ENCODE data around the gene AARS2. TPM values are rescaled to one million over a fixed set of nuclear protein-coding genes. Genes with fewer than 3 reads are reported as not detected.
"Not testable (repeated sequence)": the region's sequence is repeated elsewhere in the genome, so short reads cannot be mapped to it uniquely, and the experiment has no call there.

AARS2 gene
- total RNA-seq, 2 donors from 2014 or later = 12.3 to 15.2 TPM

DNA sequence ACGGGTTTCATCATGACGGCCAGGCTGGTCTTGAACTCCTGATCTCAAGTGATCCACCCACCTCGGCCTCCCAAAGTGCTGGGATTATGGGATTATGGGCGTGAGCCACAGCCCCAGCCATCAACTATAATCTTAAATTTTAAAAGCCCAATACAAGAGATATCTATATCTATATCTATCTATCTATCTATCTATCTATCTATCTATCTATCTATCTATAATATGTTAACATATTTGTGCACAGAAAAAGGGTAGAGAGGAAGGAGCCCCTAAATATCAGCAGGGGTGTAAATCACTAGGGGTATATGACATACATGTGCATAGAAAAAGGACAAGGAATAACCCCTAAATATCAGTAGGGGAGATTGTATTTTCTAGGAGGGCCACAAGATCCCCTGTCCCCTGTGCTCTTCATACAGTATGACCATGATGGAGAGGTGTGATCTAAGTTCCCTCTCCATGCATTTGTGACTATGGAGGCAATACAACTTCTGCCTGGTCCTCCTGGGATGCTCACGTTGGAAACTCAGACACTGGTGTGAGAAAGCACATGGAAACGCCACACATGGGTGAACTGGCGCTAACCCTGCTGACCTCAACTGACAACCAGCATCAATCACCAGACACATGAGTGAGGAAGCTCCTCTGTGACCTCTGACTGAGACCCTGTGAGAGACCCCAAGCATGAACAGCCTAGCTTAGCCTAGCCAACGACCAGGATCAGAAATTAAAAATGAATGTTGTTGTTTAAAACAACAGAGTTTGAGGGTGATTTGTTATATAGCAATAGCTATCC, 28.1 kb upstream of the AARS2 start:
- Mint-ChIP-seq H3K27ac (no peak overlapping the region), H3K36me3 (ENCODE audit: insufficient read depth in 2 of 2) (no peaks in the 10 kb centered on the region), H3K9me3 (no peaks in the 10 kb centered on the region), H3K27me3 (ENCODE audit: low read depth) (peaks cover 56% of the 10 kb centered on the region), H3K4me1 (ENCODE audit: low read depth) (peaks cover 5% of the 10 kb centered on the region), H3K4me3 (no peak overlapping the region)
- DNase-seq (no peak), ATAC-seq (replicated peaks in 1 of 2) (no peak)

DNA sequence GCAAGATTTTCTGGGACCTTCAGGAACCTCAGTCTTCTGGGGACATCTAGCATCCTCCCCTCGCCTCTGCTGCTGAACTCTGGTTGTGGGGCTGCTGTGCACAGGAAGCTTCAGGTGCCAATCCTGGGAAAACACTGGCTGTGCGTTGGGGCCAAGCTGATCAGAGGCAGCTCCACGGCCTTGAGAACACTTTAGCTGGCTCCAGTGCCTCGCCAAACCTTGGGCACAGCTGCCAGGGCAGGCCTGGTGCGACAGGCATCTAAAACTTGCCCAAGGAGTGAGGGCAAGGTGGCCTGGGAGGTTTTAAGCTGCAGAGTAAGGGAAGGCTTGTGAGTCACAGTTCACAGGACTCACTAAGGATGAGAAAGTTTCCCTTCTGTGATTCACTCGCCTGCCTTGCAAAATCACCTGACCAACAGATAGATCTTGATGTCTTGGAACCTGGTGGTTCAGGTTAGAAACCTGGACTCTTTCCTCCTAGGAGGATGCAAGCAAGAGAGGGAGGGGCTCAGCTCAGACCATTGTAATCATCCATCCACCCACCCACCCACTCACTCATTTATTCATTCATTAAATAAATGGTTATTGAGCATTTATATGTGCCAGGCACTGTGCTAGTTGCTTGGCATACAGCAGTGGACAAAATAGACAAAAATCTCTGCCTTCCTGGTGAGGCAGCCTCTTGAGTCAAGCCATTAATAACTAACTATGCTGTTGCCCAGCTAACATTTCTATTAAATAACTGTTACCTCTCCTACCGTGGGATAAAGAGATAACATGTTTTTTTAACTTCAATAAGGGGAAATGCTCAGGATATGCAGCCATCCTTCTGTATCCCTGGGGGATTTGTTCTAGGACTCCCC, 26.8 kb upstream of the AARS2 start:
- H3K9me3 Mint-ChIP-seq = no peaks in the 10 kb centered on the region
- ATAC-seq (replicated peaks in 1 of 2) = peak; percentile 86 to 87
- H3K4me1 Mint-ChIP-seq (ENCODE audit: low read depth) = peaks cover 5% of the 10 kb centered on the region
- no peak overlapping the region for H3K27ac Mint-ChIP-seq
- DNase-seq = peak; percentile 18 to 34
- peaks cover 53% of the 10 kb centered on the region for H3K27me3 Mint-ChIP-seq (ENCODE audit: low read depth)
- no peak overlapping the region for H3K4me3 Mint-ChIP-seq
- H3K36me3 Mint-ChIP-seq (ENCODE audit: insufficient read depth in 2 of 2) = no peaks in the 10 kb centered on the region

DNA sequence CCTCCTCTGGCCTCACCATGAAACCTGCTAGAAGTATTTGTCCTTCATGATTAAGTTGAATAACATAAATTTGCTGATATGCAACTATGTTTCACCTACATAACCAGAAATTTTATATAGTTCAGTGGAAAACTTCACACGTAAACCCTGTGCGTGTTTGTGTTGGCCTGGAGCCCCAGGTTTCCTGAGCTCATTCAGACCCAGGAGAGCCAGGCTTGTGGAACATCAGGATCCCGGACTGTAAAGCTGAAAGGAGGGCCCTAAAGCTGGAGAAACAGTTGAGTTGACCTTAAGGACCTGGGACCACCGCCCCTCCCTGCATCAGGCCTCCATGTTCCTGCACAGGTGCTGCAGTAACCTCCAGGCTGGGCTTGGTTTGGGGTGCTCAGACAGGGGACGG, 26.2 kb upstream of the AARS2 start:
- Mint-ChIP-seq H3K9me3 (no peaks in the 10 kb centered on the region), H3K36me3 (ENCODE audit: insufficient read depth in 2 of 2) (no peaks in the 10 kb centered on the region), H3K4me1 (ENCODE audit: low read depth) (peaks cover 5% of the 10 kb centered on the region), H3K4me3 (no peak overlapping the region), H3K27ac (no peak overlapping the region), H3K27me3 (ENCODE audit: low read depth) (peaks cover 46% of the 10 kb centered on the region)
- ATAC-seq (replicated peaks in 1 of 2) (no peak), DNase-seq (no peak)

DNA sequence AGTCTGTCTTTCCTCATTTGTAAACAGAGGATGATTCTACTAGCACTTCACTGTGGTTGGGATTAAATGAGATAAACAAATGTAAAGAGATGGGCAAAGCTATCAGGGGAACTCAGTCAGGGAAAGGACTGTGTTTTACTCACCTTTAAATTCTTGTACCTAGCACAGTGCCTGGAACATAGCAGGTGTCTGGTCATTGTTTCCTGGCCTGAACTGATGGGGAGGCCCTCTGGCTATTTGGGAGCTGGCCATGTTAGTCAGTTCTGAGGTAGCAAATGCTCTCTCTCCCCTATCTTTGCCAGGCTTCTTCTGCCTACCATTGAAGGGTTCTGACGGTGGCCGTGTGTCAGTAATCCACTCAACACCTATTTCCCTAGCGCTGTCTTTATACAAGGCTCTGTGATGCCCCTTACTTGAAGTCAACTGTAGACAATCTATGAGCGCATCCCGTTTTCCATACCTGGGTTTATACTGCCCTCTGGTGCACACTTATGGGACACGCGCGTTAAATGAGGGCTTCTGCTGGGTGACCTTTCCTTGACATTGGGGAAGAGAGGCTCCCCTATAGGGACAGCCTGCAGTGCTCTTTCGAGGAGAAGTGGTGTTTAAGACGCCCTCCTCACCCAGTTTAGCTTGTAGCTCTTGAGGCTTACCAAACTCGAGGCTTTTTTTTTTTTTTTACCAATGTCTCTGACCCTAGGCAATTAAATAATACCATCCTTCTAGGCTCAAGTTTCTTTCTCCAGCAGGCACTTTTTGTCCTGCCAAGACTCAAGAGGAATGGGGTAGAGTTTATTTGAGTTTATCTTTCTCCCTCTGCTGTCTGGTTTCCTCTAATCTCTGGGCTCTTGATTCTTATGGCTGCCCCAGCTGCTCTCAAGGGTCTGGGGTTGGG, 25.3 kb upstream of the AARS2 start:
- Mint-ChIP-seq H3K27ac (no peak overlapping the region), H3K4me3 (no peak overlapping the region), H3K9me3 (no peaks in the 10 kb centered on the region), H3K27me3 (ENCODE audit: low read depth) (peaks cover 38% of the 10 kb centered on the region), H3K4me1 (ENCODE audit: low read depth) (peaks cover 5% of the 10 kb centered on the region), H3K36me3 (ENCODE audit: insufficient read depth in 2 of 2) (no peaks in the 10 kb centered on the region)
- DNase-seq = peak; percentile 70 to 71
- ATAC-seq (replicated peaks in 1 of 2) = peak; percentile 79 to 84

DNA sequence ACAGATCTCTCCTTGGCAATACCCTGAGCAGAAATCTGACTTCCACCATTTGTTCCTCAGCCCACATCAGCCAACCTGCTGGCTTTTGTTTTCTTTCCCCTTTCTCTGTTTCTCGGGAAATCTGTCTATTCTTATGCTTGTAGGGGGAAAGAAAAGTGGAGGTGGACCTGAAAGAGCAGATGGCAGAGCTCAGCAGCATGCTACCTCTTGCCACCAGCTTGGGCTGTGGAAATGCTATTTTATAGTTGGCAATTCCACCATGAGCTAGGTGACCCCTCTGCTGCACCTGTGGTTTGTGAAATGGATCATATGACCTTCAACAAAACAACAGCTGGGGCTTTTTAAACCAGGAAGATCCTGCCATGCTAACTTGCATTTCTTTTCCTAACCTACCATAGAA, 22.5 kb upstream of the AARS2 start:
- DNase-seq (no peak), ATAC-seq (replicated peaks in 1 of 2) (no peak)
- Mint-ChIP-seq H3K27me3 (ENCODE audit: low read depth) (peaks cover 23% of the 10 kb centered on the region), H3K4me3 (no peak overlapping the region), H3K9me3 (no peaks in the 10 kb centered on the region), H3K36me3 (ENCODE audit: insufficient read depth in 2 of 2) (no peaks in the 10 kb centered on the region), H3K27ac (no peak overlapping the region), H3K4me1 (ENCODE audit: low read depth) (peaks cover 5% of the 10 kb centered on the region)

DNA sequence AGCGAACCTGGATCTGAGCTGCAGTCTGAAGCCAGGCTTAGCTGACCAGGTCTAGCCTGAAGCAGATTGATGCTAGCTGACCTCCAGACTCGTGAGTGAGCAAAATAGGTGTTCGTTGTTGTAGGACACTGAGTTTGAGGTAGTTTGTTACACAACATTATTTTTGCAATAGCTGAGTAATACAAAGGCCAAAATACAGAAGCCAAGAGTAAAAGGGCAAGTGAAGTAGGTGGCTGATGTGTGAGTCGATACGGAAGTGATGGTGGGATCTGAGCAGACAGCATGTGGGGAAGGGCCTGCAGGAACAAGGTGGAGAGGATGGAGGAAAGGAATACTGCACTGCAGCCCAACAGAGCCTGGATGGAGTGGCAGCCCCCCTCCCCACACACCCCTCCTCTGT, 20.8 kb upstream of the AARS2 start:
- no peaks in the 10 kb centered on the region for H3K9me3 Mint-ChIP-seq
- ATAC-seq (replicated peaks in 1 of 2) (no peak), DNase-seq (no peak)
- no peaks in the 10 kb centered on the region for H3K4me1 Mint-ChIP-seq (ENCODE audit: low read depth)
- H3K4me3 Mint-ChIP-seq = no peak overlapping the region
- no peaks in the 10 kb centered on the region for H3K36me3 Mint-ChIP-seq (ENCODE audit: insufficient read depth in 2 of 2)
- H3K27me3 Mint-ChIP-seq (ENCODE audit: low read depth) = peaks cover 40% of the 10 kb centered on the region
- H3K27ac Mint-ChIP-seq = no peak overlapping the region

DNA sequence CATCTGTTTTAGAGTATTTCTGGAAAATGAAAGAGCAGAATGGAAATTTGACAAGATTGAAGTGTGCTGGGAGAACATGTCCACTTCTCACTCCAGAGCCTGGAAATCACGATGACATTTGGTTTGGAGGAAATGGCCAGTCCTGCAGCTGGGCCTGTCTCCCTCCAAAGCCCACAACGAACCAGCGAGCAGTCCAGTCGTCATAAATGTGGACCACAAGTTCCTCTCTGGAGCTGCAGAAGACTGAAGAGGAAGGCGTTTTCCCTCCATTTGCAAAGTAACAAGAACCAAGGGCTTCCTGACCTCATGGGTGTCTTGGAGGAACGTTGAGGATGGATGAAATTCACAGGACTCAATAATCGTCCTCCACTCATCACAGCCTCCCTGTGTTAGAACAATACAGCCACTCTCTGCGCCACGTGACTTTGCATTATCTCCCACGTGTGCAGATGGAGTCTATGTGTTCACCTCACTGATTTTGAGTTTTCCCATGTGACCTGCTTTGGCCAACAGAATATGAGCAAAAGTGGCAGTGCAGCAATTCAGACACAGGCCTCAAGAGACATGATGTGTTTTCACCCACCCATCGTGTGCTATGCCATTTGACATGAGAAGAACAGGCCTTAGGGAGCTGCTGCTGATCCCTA, 20.2 kb upstream of the AARS2 start:
- H3K27me3 Mint-ChIP-seq (ENCODE audit: low read depth) = peaks cover 45% of the 10 kb centered on the region
- no peaks in the 10 kb centered on the region for H3K9me3 Mint-ChIP-seq
- no peak for DNase-seq
- no peaks in the 10 kb centered on the region for H3K4me1 Mint-ChIP-seq (ENCODE audit: low read depth)
- ATAC-seq (replicated peaks in 1 of 2) = no peak
- H3K27ac Mint-ChIP-seq = no peak overlapping the region
- H3K36me3 Mint-ChIP-seq (ENCODE audit: insufficient read depth in 2 of 2) = no peaks in the 10 kb centered on the region
- H3K4me3 Mint-ChIP-seq = no peak overlapping the region

DNA sequence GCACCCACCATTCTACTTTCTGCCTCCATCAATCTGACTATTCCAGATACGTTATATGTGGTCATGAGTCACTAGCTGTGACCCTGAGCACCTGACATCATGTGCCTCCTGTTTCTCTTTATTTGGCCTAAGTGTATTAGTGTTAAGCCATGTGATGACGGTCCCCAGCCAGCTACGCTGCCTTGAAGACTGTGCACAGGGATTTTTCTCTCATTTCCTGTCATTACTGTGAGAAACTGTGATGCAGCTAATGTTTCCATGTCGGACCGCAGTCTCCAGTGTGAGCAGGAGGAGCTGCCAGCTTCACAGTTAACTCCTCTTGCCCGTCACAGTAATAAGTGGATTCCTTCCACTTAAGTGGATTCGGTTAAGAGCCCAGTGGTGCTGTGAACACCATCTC, 19.4 kb upstream of the AARS2 start:
- Mint-ChIP-seq H3K27me3 (ENCODE audit: low read depth) (peaks cover 50% of the 10 kb centered on the region), H3K27ac (no peak overlapping the region), H3K9me3 (no peaks in the 10 kb centered on the region), H3K4me3 (no peak overlapping the region), H3K4me1 (ENCODE audit: low read depth) (no peaks in the 10 kb centered on the region), H3K36me3 (ENCODE audit: insufficient read depth in 2 of 2) (no peaks in the 10 kb centered on the region)
- DNase-seq (no peak), ATAC-seq (replicated peaks in 1 of 2) (no peak)

DNA sequence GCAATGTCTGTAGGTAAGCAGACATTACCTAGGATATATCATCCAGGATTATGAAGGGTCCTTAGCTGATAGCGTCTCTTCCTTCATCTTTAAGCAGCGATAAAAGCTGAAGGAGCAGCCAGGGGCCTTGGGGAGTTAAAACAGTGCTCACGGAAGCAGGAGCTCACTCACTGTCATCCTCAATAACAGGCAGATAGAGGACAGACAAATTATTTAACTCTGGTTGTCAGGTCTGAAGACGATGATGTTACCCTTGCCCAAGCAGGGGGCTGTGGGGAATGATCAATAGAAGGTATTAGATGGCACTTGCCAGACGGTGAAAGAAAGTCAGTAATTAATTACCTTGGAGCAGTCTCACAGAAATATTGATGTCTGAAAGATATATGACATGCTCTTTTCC, 16.7 kb upstream of the AARS2 start:
- Mint-ChIP-seq H3K36me3 (ENCODE audit: insufficient read depth in 2 of 2) (no peaks in the 10 kb centered on the region), H3K4me3 (no peak overlapping the region), H3K9me3 (no peaks in the 10 kb centered on the region), H3K27ac (no peak overlapping the region), H3K4me1 (ENCODE audit: low read depth) (no peaks in the 10 kb centered on the region), H3K27me3 (ENCODE audit: low read depth) (peaks cover 38% of the 10 kb centered on the region)
- ATAC-seq (replicated peaks in 1 of 2) = no peak
- DNase-seq = no peak

DNA sequence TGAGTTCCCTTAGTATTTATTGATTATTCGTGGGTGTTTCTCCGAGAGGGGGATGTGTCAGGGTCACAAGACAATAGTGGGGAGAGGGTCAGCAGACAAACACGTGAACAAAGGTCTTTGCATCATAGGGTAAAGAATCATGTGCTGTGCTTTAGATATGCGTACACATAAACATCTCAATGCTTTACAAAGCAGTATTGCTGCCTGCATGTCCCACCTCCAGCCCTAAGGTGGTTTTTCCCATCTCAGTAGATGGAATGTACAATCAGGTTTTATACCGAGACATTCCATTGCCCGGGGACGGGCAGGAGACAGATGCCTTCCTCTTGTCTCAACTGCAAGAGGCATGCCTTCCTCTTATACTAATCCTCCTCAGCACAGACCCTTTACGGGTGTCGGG, 15.1 kb upstream of the AARS2 start:
- not testable (repeated sequence) for H3K4me3 Mint-ChIP-seq; H3K27ac Mint-ChIP-seq; H3K36me3 Mint-ChIP-seq (ENCODE audit: insufficient read depth in 2 of 2); ATAC-seq (replicated peaks in 1 of 2); H3K4me1 Mint-ChIP-seq (ENCODE audit: low read depth); DNase-seq; H3K9me3 Mint-ChIP-seq
- peaks cover 38% of the 10 kb centered on the region for H3K27me3 Mint-ChIP-seq (ENCODE audit: low read depth)

DNA sequence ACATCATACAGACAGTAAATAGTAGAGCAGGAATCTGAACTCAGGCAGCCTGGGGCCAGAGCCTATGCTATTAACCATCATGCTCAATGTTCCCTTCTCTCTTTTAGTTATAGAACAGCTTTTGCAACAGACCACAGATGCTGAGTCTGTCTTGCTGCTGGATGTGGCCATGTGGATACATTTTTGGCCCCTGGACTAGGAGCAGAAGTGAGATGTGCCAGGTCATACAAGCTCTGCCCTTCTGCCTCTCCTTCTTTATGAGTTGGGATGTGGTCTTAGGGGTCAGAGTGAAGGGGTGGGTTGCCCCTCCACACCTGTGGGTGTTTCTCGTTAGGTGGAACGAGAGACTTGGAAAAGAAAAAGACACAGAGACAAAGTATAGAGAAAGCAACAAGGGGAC, 14.6 kb upstream of the AARS2 start:
- Mint-ChIP-seq H3K27ac (no peak overlapping the region), H3K4me1 (ENCODE audit: low read depth) (no peaks in the 10 kb centered on the region), H3K36me3 (ENCODE audit: insufficient read depth in 2 of 2) (no peaks in the 10 kb centered on the region), H3K4me3 (no peak overlapping the region), H3K9me3 (no peaks in the 10 kb centered on the region), H3K27me3 (ENCODE audit: low read depth) (peaks cover 37% of the 10 kb centered on the region)
- ATAC-seq (replicated peaks in 1 of 2) = no peak
- no peak for DNase-seq

DNA sequence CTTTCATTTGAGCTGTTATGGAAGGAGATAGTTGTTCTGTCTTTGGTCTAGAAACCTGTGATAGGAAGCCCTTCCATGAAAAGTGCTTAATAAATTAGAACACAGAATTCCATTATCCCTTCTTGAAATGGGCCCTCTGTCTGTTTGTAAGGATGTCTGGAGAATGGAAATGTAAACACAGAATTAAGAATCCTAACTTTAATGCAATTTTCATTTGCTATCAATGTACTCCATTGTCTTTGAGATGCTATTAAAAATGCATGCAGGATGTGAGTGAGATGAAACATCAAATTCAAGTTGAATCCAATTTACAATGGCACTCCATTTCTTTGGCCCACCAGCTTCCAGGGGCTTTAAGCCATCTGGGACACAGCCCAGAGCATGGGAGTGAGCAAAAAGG, 13.9 kb upstream of the AARS2 start:
- Mint-ChIP-seq H3K4me3 (no peak overlapping the region), H3K27ac (no peak overlapping the region), H3K36me3 (ENCODE audit: insufficient read depth in 2 of 2) (no peaks in the 10 kb centered on the region), H3K4me1 (ENCODE audit: low read depth) (no peaks in the 10 kb centered on the region), H3K27me3 (ENCODE audit: low read depth) (peaks cover 31% of the 10 kb centered on the region), H3K9me3 (no peaks in the 10 kb centered on the region)
- DNase-seq (no peak), ATAC-seq (replicated peaks in 1 of 2) (no peak)
